H9 (cell line): ENCODE data around the gene ARHGAP26. TPM values are rescaled to one million over a fixed set of nuclear protein-coding genes. Genes with fewer than 3 reads are reported as not detected.

Experiments
- DNase-seq: peaks from one replicate; pipeline ENCODE4 v3.0.0-alpha.2; 2017
- H2AFZ ChIP-seq: one replicate; pipeline ENCODE4 v1.6.1; 2013; ENCODE audit warnings: mild to moderate bottlenecking, low read length, control low read depth, moderate library complexity
- H2AK5ac ChIP-seq: 2 replicates; pipeline ENCODE4 v1.6.1; 2013; ENCODE audit warnings: low read length, control low read depth, mixed read lengths; ENCODE audit not compliant: insufficient read length
- H2BK120ac ChIP-seq: one replicate; pipeline ENCODE4 v1.6.1; 2013; ENCODE audit warnings: low read depth, mild to moderate bottlenecking, low read length, control low read depth, inconsistent platforms; ENCODE audit not compliant: poor library complexity, severe bottlenecking
- H2BK12ac ChIP-seq: 2 replicates; pipeline ENCODE4 v1.6.1; 2013; ENCODE audit warnings: low read length, control low read depth, mixed read lengths, low read depth; ENCODE audit not compliant: insufficient read length
- H2BK15ac ChIP-seq: 2 replicates; pipeline ENCODE4 v1.6.1; 2013; ENCODE audit warnings: low read depth, low read length, control low read depth
- H2BK20ac ChIP-seq: one replicate; pipeline ENCODE4 v1.6.1; 2013; ENCODE audit warnings: low read depth, mild to moderate bottlenecking, low read length, control low read depth, inconsistent platforms; ENCODE audit not compliant: poor library complexity, severe bottlenecking
- H2BK5ac ChIP-seq: 2 replicates; pipeline ENCODE4 v1.6.1; 2013; ENCODE audit warnings: low read length, control low read depth, mixed read lengths; ENCODE audit not compliant: insufficient read length
- H3K14ac ChIP-seq: 2 replicates; pipeline ENCODE4 v1.6.1; 2013; ENCODE audit warnings: low read length, control low read depth; ENCODE audit not compliant: insufficient read depth
- H3K18ac ChIP-seq: 2 replicates; pipeline ENCODE4 v1.6.1; 2013; ENCODE audit warnings: low read depth, mild to moderate bottlenecking, mixed read lengths, low read length, control low read depth; ENCODE audit not compliant: insufficient read length
- H3K23ac ChIP-seq: 2 replicates; pipeline ENCODE4 v1.6.1; 2013; ENCODE audit warnings: low read length, control low read depth, mixed read lengths, low read depth; ENCODE audit not compliant: insufficient read length
- H3K23me2 ChIP-seq: 2 replicates; pipeline ENCODE4 v1.6.1; 2013; ENCODE audit warnings: low read depth, mild to moderate bottlenecking, mixed read lengths, low read length, control low read depth; ENCODE audit not compliant: insufficient read length, poor library complexity, severe bottlenecking
- H3K27ac ChIP-seq: 2 replicates; pipeline ENCODE4 v1.5.1; 2013; ENCODE audit warnings: low read length, control low read depth, mixed read lengths, low read depth; ENCODE audit not compliant: insufficient read length
- H3K27me3 ChIP-seq: 2 replicates; pipeline ENCODE4 v1.6.1; 2013; ENCODE audit warnings: low read length, control low read depth, inconsistent platforms; ENCODE audit not compliant: insufficient read depth
- H3K4ac ChIP-seq: 2 replicates; pipeline ENCODE4 v1.6.1; 2013; ENCODE audit warnings: low read depth, mild to moderate bottlenecking, control low read depth, inconsistent platforms, low read length, moderate library complexity
- H3K4me1 ChIP-seq: 2 replicates; pipeline ENCODE4 v1.6.1; 2013; ENCODE audit warnings: low read length, control low read depth, inconsistent platforms; ENCODE audit not compliant: insufficient read depth
- H3K4me2 ChIP-seq: 2 replicates; pipeline ENCODE4 v1.6.1; 2013; ENCODE audit warnings: low read length, control low read depth, mixed read lengths; ENCODE audit not compliant: insufficient read length, insufficient read depth
- H3K56ac ChIP-seq: 2 replicates; pipeline ENCODE4 v1.6.1; 2013; ENCODE audit warnings: low read depth, mild to moderate bottlenecking, mixed read lengths, low read length, control low read depth; ENCODE audit not compliant: insufficient read length
- H3K79me1 ChIP-seq: 2 replicates; pipeline ENCODE4 v1.6.1; 2013; ENCODE audit warnings: low read depth, mild to moderate bottlenecking, moderate library complexity, low read length, control low read depth, inconsistent platforms; ENCODE audit not compliant: insufficient read depth, poor library complexity, severe bottlenecking
- H3K79me2 ChIP-seq: 2 replicates; pipeline ENCODE4 v1.6.1; 2013; ENCODE audit warnings: low read length, control low read depth, inconsistent platforms; ENCODE audit not compliant: insufficient read depth
- H3K9ac ChIP-seq: 2 replicates; pipeline ENCODE4 v1.6.1; 2013; ENCODE audit warnings: low read length, control low read depth, mixed read lengths; ENCODE audit not compliant: insufficient read length; ENCODE audit errors: extremely low read depth
- H3K9me3 ChIP-seq: one replicate; pipeline ENCODE4 v1.6.1; 2013; ENCODE audit warnings: low read depth, low read length, inconsistent platforms; ENCODE audit not compliant: control insufficient read depth
- H3T11ph ChIP-seq: one replicate; pipeline ENCODE4 v1.6.1; 2013; ENCODE audit warnings: mild to moderate bottlenecking, low read length, control low read depth, inconsistent platforms
- H4K20me1 ChIP-seq: one replicate; pipeline ENCODE4 v1.6.1; 2013; ENCODE audit not compliant: control insufficient read depth, insufficient read length, insufficient read depth
- H4K5ac ChIP-seq: 2 replicates; pipeline ENCODE4 v1.6.1; 2013; ENCODE audit warnings: low read depth, mild to moderate bottlenecking, mixed read lengths, low read length, control low read depth; ENCODE audit not compliant: insufficient read length
- H4K8ac ChIP-seq: replicated peaks from 2 replicates; pipeline ENCODE4 v1.6.1; 2013; ENCODE audit warnings: low read length, control low read depth, mixed read lengths, low read depth; ENCODE audit not compliant: insufficient read length
- H4K91ac ChIP-seq: 2 replicates; pipeline ENCODE4 v1.6.1; 2013; ENCODE audit warnings: low read depth, mild to moderate bottlenecking, moderate library complexity, mixed read lengths, low read length, control low read depth; ENCODE audit not compliant: insufficient read length
- H3K27ac Mint-ChIP-seq, 3 experiments: 2 replicates in 2 of 3; 3 replicates in 1 of 3; pipeline ENCODE4 v1.8.0; 2020 to 2021; ENCODE audit warnings: mixed read lengths in 3 of 3, mild to moderate bottlenecking in 1 of 3, moderate library complexity in 1 of 3
- H3K27me3 Mint-ChIP-seq: 2 replicates; pipeline ENCODE4 v1.8.0; 2021; ENCODE audit warnings: low read depth, mild to moderate bottlenecking, moderate library complexity, mixed read lengths
- H3K36me3 Mint-ChIP-seq, 3 experiments: 2 replicates in 2 of 3; 3 replicates in 1 of 3; pipeline ENCODE4 v1.8.0; 2020 to 2021; ENCODE audit warnings: low read depth in 3 of 3, mixed read lengths in 3 of 3; ENCODE audit not compliant: insufficient read depth in 1 of 3
- H3K4me1 Mint-ChIP-seq, 2 experiments: 2 replicates each; pipeline ENCODE4 v1.8.0; 2020; ENCODE audit warnings: mixed read lengths in 2 of 2
- H3K4me3 Mint-ChIP-seq, 2 experiments: 2 replicates in 1 of 2; 3 replicates in 1 of 2; pipeline ENCODE4 v1.8.0; 2020 to 2021; ENCODE audit warnings: mild to moderate bottlenecking in 2 of 2, mixed read lengths in 2 of 2, moderate library complexity in 1 of 2
- H3K9me3 Mint-ChIP-seq, 2 experiments: 2 replicates in 1 of 2; 3 replicates in 1 of 2; pipeline ENCODE4 v1.8.0; 2020; ENCODE audit warnings: mild to moderate bottlenecking in 2 of 2, mixed read lengths in 2 of 2, moderate library complexity in 1 of 2
- CTCF ChIP-seq: fragments of 200-600 bp; sonication (generic); conservative IDR thresholded peaks from 3 replicates; pipeline ENCODE4 v1.8.0; 2021; ENCODE audit warnings: antibody characterized with exemption, mild to moderate bottlenecking
- WGBS: extraction: QIAGEN DNeasy Blood & Tissue Kit; methylation state at CpG from one replicate; pipeline ENCODE4 v1.1.7; 2013; ENCODE audit warnings: missing lambda C conversion rate, low lambda C conversion rate, mixed read lengths; ENCODE audit not compliant: insufficient read length; ENCODE audit errors: extremely low coverage; 5-methylcytosine and 5-hydroxymethylcytosine counted together
- total RNA-seq: library from RNA; stranded (reverse); gene quantifications from 2 replicates; pipeline ENCODE4 v1.2.1, GENCODE V29; 2021

ARHGAP26 gene
- total RNA-seq, 1 experiment from 2014 or later, result 13.8 TPM

GRCh38 chr5:143248391-143248790 lies 478.2 kb downstream of the ARHGAP26 start:
- H3K27ac ChIP-seq, result no peak overlapping the region

More at GRCh38 chr5:143248391-143248790, 478.2 kb downstream of the ARHGAP26 start:
- Mint-ChIP-seq H3K9me3 (peaks cover 0 to 10% of the 10 kb centered on the region in 2 experiments; a peak in 3 of 5 replicates), H3K27me3 (no peaks in the 10 kb centered on the region; the same call in 1 of the 2 replicates), H3K36me3 (peaks cover 0 to 4% (median 0%) of the 10 kb centered on the region in 3 experiments; a peak in 1 of 7 replicates), H3K27ac (no peak overlapping the region), H3K4me1 (peaks cover 8% of the 10 kb centered on the region in 2 experiments; a peak in 3 of 4 replicates), H3K4me3 (no peak overlapping the region)
- Histone ChIP-seq H3K79me2 (no peaks in the 10 kb centered on the region), H2BK5ac (no peak overlapping the region), H4K91ac (no peak overlapping the region), H3K27me3 (no peaks in the 10 kb centered on the region), H3K4me1 (no peaks in the 10 kb centered on the region; the same call in 1 of the 2 replicates), H2BK12ac (no peak overlapping the region), H3K23me2 (no peaks in the 10 kb centered on the region), H2BK20ac (no peak overlapping the region), H3K18ac (no peak overlapping the region), H2BK15ac (no peak overlapping the region), H3K79me1 (no peaks in the 10 kb centered on the region), H4K20me1 (no peaks in the 10 kb centered on the region), H3K9ac (no peak overlapping the region), H3K14ac (no peak overlapping the region), H2BK120ac (no peak overlapping the region), H4K8ac (no peak overlapping the region), H3T11ph (no peak overlapping the region), H3K56ac (no peak overlapping the region), H3K4ac (no peak overlapping the region), H3K4me2 (no peak overlapping the region), H4K5ac (no peak overlapping the region), H3K23ac (no peak overlapping the region), H3K9me3 (no peaks in the 10 kb centered on the region), H2AK5ac (no peak overlapping the region), H2AFZ (no peak overlapping the region)
- no peak for DNase-seq
- no peak for TF ChIP-seq CTCF
- WGBS, result no CpG with 5 or more reads among the region's 3 CpGs
